Measurements from ENCODE around the gene LSP1.
"Not testable (repeated sequence)": the region's sequence is repeated elsewhere in the genome, so short reads cannot be mapped to it uniquely, and the experiment has no call there.

DNA sequence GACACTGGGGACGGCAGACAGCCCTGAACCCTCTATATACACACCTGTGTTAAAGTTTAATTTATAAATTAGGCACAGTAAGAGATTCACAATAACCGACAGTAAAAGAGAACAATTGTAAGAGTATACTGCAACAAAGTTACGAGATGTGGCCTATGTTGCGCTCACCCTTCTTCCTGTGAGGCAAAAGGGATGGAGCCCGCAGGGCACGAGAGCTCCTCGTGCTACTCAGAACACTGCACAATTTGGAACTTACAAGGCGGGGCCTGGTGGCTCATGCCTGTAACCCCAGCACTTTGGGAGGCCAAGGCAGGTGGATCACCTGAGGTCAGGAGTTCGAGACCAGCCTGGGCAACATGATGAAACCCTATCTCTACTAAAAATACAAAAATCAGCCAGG, 39.5 kb upstream of the LSP1 start:
- TF ChIP-seq, protein P1, sequence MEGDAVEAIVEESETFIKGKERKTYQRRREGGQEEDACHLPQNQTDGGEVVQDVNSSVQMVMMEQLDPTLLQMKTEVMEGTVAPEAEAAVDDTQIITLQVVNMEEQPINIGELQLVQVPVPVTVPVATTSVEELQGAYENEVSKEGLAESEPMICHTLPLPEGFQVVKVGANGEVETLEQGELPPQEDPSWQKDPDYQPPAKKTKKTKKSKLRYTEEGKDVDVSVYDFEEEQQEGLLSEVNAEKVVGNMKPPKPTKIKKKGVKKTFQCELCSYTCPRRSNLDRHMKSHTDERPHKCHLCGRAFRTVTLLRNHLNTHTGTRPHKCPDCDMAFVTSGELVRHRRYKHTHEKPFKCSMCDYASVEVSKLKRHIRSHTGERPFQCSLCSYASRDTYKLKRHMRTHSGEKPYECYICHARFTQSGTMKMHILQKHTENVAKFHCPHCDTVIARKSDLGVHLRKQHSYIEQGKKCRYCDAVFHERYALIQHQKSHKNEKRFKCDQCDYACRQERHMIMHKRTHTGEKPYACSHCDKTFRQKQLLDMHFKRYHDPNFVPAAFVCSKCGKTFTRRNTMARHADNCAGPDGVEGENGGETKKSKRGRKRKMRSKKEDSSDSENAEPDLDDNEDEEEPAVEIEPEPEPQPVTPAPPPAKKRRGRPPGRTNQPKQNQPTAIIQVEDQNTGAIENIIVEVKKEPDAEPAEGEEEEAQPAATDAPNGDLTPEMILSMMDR (IDR thresholded peaks at IDR 0.05 in 8 of 11, conservative IDR thresholded peaks at IDR 0.05 in 3 of 11): not testable (repeated sequence)
- not testable (repeated sequence) for TF ChIP-seq POLR2A, POLR2AphosphoS5 (IDR thresholded peaks at IDR 0.05)
